Measurements from ENCODE around the gene NTN3.
"Not testable (repeated sequence)": the region's sequence is repeated elsewhere in the genome, so short reads cannot be mapped to it uniquely, and the experiment has no call there.

Gene NTN3

DNA sequence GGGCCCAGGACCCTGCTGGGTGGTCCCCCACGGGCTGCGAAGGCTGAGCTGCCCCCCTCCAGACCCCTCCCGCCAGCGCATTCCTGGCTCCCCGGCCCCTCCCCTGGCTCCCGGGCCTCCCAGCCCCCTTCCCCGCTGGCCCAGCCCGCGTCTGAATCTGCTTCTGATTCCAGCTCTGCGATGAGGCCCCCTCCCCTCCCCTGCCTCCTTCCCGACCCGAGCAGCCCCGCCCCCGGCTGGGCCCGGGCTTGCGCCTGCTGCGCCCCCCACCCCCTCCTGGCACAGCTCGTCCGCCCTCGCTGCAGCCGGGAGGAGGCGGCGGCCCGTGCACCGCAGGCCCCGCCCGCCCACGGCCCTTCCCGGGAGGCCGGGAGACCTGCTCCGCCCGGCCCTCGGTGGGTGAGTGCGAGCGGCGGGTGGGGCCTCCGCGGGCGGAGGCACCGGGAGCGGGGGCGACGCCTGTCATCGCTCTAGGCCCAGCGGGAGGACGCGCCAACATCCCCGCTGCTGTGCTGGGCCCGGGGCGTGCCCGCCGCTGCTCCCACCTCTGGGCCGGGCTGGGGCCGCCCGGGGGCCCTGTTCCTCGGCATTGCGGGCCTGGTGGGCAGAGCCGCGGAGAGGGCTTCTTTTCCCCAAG is at the start of gene NTN3:
Gene NTN3, plus strand, starts transcription at position 282 of the 637 bp plus-strand sequence. CDS start 405 bp downstream, outside the sequence.
- DNase-seq = no peak

DNA sequence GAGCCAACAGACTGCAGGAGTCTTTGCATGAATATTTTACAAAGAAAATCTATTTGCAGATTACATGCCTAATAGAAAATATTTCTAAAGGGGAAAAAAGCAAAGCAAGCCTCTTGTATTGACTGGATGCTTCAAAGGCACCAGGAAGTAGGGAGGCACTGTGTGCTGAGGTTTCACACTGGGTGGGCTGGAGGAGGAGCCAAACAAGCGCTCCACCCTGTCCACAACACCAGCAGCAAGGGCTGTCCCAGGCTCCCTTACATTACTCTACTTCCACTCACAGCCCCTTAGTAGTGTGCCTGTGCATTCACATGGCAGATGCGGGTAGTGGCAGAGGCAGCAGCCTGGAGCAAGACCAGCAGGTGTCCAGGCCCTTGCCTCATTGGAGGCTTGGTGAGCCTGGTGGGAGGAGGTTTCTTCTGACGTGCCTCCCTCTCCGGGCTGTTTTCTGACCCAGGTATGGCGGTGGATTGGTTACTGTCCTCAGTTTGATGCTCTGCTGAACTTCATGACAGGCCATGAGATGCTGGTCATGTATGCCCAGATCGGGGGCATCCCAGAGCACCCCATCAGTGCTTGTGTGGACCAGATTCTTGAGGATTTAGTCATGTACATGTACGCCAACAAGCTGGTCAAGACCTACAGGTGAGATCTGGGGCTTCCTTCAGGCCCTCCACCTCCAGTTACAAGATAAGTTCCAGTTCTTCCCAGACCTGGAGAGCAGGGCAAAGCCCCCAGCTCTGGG is 48.8 kb upstream of the NTN3 start:
- DNase-seq = no peak

GRCh38 chr16:2424061-2425007 is 46.8 kb upstream of the NTN3 start:
- no peak for DNase-seq

DNA sequence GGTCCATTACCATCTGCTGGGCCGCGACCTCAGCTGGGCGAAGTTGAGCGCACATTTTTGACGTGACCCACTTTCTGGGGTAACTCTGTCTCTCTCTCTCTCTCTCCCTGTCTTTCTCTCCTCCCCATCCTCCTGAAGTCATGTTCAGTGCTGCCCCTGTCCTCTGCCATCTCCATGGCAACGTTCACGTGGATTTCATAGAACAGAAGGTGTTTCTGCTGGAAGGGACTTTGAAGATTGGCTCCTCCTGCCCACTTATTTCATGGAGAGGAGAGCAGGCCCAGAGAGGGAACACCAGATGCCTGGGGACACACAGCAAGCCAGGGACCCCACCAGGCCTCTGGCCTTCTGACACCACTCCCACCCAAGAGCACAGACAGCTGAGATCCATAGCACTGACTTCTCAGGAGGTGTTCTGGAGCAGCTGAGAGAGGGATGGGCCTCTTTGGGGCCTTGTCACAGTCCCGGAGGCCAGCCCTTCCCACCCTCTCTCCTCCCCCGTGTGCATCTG is 46.0 kb upstream of the NTN3 start:
- DNase-seq = no peak

GRCh38 chr16:2425825-2426430 is 45.2 kb upstream of the NTN3 start:
- no peak for DNase-seq

DNA sequence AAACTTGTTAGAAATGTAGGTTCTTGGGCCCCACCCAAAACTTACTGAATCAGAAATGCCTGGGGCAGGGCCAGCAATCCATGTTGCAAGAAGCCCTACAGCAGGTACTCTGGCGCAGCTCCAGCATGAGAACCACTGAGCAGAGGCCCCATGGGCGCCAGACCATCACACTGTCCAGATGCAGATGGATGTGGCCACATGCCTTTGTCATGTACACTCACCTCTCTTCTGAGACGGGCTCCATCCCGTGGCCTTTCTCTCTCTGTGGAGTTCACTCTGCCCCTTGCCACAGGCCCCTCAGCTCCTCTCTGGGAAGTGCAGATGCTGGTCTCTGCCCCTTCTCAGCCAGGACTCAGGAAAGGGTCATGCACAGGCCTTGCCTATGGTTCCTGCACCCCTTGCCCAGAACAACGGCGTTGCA is 44.1 kb upstream of the NTN3 start:
- DNase-seq = no peak

DNA sequence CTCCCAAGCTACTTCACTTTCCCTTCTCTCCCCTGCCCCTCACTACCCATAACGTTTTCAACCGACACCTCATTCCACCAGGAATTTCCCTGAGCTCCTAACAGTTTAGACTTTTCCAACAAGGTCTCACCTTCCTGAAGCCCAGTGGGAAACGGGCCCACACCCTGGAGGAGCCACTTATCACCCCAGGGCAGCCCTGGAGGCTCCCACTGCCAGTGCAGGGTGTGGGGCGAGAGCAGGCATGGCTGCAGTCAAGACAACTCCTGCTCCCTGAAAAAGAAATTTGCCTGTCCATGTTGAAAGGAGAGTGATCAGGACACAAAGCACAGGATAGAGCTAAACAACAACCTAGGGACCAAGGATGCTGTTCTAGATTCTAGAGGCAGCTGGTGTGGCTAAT is 43.6 kb upstream of the NTN3 start:
- no peak for DNase-seq

- no peak for DNase-seq
These were observed 42.9 kb upstream of the NTN3 start for GRCh38 chr16:2428051-2428783.

- no peak for DNase-seq
These were observed 42.4 kb upstream of the NTN3 start for GRCh38 chr16:2428784-2429033.

DNA sequence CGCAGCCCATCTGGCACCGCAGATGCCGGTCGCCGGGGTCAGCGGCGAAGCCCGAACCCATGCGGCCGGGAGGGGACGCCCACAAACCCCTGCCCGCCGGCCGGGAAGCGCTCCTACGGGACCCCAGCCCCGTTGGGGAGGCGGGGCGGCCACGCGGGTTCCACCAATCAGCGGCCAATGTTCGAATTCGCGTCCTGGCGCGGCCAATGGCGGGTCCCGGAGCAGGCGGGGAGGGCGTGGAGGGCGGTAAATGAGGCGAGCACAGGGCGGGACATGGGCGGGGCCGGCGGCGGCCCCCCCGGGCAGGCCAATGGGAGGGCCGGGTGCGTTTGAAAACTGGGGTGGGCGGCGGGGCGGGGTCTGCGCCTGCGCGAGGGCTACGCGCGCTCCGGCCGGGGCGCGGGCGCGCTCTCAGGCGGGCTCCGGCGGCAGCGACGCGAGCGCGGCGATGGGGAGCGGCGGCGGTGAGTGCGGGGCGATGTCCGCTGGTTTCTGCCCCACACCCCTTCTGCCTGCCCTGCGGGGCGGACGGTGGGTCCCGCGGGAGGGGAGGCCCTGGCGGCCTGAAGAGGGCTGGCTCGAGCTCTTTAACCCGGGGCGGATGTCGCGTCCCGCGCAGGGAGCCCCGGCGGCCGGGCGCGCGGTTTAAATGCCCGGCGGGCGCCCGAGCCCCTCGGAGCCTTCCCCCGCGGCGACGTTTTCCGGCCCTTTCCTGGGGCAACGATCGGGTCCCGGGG is 41.9 kb upstream of the NTN3 start, which contains the start of gene CCNF:
Gene CCNF, plus strand, starts transcription at position 414 of the 737 bp plus-strand sequence. Its CDS starts 35 bp downstream, at position 449.
- DNase-seq = peak; percentile 97

- DNase-seq = no peak
These were observed 41.1 kb upstream of the NTN3 start for GRCh38 chr16:2429771-2430663.

GRCh38 chr16:2432286-2432685 is 38.8 kb upstream of the NTN3 start:
- DNase-seq = no peak

GRCh38 chr16:2432801-2433505 is 38.1 kb upstream of the NTN3 start:
- no peak for DNase-seq

DNA sequence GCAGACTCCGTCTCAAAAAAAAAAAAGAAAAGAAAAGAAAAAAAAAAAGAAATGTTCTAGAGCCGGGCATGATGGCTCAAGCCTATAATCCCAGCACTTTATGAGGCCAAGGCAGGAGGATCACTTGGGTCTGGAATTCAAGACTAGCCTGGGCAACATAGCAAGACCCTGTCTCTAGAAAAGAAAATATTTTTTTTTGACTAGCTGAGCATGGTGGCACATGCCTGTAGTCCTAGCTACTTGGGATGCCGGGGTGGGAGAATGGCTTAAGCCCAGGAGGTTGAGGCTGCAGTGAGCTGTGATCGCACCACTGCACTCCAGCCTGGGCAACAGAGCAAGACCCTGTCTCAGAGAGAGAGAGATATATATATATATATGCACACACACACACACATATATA is 35.9 kb upstream of the NTN3 start:
- not testable (repeated sequence) for DNase-seq

- no peak for DNase-seq
These were observed 35.0 kb upstream of the NTN3 start for GRCh38 chr16:2436110-2436509.

DNA sequence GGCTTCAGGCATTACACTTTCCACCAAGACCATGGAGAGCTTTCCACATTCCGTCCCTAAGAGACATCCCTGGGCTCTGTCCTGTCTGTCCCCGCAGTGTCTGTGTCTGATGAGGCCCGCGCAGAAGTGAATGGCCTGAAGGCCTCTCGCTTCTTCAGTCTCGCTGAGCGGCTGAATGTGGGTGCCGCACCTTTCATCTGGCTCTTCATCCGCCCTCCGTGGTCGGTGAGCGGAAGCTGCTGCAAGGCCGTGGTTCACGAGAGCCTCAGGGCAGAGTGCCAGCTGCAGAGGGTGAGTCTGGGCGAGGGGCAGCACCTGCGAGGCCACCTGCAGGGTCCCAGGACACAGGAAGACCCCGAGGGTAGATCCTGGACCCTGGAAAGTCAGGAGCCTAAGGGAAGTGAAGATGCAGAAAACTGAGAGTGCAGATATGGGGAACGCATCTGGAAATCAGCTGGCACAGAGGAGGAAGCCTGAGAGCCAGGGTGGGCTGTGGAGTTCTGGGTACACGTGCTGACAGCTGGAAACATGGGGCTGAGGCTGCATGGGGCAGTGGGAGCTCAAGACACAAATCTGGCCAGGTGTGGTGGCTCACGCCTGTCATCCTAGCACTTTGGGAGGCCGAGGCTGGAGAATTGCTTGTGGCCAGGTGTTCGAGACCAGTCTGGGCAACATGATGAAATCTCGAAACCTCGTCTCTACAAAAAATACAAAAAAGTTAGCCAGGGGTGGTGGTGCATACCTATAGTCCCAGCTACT is 33.9 kb upstream of the NTN3 start:
- DNase-seq = no peak

- DNase-seq = no peak
These were observed 33.0 kb upstream of the NTN3 start for GRCh38 chr16:2438121-2438520.

DNA sequence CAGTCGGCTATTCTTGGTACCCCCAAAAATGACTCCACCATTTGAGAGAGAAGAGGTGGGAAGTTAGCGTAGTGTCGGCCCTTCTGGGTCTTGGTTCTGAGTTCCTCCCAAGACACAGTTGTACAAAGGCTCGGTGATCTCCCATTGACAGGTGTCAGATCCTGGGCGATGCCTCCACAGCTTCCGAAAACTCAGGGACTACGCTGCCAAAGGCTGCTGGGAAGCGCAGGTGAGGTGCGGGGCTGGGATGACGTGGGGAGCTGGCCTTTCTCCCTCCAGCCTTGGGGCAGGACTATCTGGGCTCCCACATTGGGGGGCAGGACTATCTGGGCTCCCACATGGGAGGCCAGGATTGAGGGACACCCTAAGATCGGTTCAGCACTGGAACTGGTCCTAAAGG is 31.5 kb upstream of the NTN3 start:
- DNase-seq = no peak

All from CD4-positive, alpha-beta T cell treated with Interferon gamma for 1 hour (primary cell).